ENCODE measurements around the gene TBC1D22A. TPM values are rescaled to one million over a fixed set of nuclear protein-coding genes. Genes with fewer than 3 reads are reported as not detected.

The TBC1D22A gene
- total RNA-seq, 1 donor from 2014 or later: 10.6 TPM

DNA sequence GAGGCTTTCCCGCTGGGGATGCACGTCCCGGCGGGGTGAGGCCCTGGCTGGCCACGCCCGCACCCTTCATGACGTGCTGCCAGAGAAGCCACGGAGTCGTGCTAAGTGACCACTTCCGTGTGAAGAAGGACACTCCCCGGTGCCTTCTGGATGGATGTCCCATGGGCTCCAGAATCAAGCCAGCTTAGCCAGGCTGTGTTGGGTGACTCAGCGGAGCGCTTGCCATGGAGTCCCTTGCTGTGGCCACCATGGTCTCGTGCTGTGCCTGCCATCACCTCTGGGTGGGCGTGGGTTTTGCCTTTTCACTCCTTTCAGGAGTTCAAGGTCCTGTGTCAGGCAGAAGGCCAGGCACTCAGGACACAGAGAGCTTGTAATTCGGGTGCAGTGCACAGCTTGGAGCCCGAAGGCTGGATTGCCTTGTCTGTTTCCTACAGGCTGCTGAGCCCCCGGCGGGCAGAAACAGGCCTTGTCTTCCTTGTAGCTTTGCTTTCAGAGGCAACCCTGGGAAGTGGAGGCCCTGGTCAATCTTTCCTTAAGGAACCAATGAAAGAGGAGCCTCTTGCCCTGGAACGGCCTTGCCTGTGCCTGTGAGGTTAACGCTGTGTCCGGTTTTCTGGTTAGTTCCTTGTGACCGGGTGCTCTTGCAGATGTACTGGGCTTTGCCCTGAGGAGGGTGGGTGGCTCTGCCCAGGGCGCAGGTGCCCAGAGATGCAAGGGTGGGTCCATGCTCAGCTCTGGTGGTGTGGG, 268.6 kb downstream of the TBC1D22A start:
- Histone ChIP-seq H2AFZ (replicated peaks) (no peak overlapping the region), H3K27ac (no peak overlapping the region), H3K9ac (no peak overlapping the region), H3K4me2 (no peak overlapping the region), H3K4me1 (peaks cover 20% of the 10 kb centered on the region), H3K36me3 (no peaks in the 10 kb centered on the region), H4K20me1 (ENCODE audit: low read depth) (peaks cover 22% of the 10 kb centered on the region), H3K27me3 (no peaks in the 10 kb centered on the region), H3K4me3 (no peak overlapping the region), H3K9me3 (ENCODE audit: low read depth) (no peaks in the 10 kb centered on the region), H3F3A (ENCODE audit: low read depth) (no peaks in the 10 kb centered on the region), H3K79me2 (ENCODE audit: low read depth) (no peaks in the 10 kb centered on the region)
- Mint-ChIP-seq H3K27ac (no peak overlapping the region), H3K4me3 (no peak overlapping the region), H3K27me3 (ENCODE audit: insufficient read depth, low read depth) (peaks cover 2% of the 10 kb centered on the region), H3K36me3 (no peaks in the 10 kb centered on the region), H3K4me1 (peaks cover 24% of the 10 kb centered on the region), H3K9me3 (no peaks in the 10 kb centered on the region)
- TF ChIP-seq CTCF (IDR thresholded peaks at IDR 0.05) (no peak), EZH2 (IDR thresholded peaks at IDR 0.05) (no peak), EZH2phosphoT487 (IDR thresholded peaks at IDR 0.05) (no peak)
- no peak for DNase-seq (ENCODE audit: low spot score)

DNA sequence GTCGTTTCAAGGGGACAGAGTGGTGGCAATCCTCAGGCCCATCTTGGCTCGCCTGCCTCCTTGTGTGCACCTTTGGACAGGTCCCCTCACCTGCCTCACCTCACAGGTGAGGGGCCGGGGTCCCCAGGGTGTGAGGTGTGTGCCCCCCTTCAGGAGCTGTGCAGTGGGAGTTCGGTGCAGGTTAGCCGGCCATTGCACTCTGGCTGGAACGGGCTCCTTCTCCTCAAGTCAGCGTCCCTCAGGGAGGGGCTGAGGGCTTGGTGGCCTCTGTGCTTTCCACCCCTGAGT, 269.1 kb downstream of the TBC1D22A start:
- Histone ChIP-seq H3K9me3 (ENCODE audit: low read depth) (no peaks in the 10 kb centered on the region), H3K27me3 (no peaks in the 10 kb centered on the region), H3F3A (ENCODE audit: low read depth) (no peaks in the 10 kb centered on the region), H3K4me3 (no peak overlapping the region), H4K20me1 (ENCODE audit: low read depth) (peaks cover 22% of the 10 kb centered on the region), H3K4me1 (peaks cover 22% of the 10 kb centered on the region), H3K79me2 (ENCODE audit: low read depth) (no peaks in the 10 kb centered on the region), H3K4me2 (no peak overlapping the region), H3K9ac (no peak overlapping the region), H2AFZ (replicated peaks) (no peak overlapping the region), H3K27ac (no peak overlapping the region), H3K36me3 (no peaks in the 10 kb centered on the region)
- Mint-ChIP-seq H3K27me3 (ENCODE audit: insufficient read depth, low read depth) (peaks cover 2% of the 10 kb centered on the region), H3K27ac (no peak overlapping the region), H3K36me3 (no peaks in the 10 kb centered on the region), H3K4me1 (peaks cover 26% of the 10 kb centered on the region), H3K4me3 (no peak overlapping the region), H3K9me3 (no peaks in the 10 kb centered on the region)
- no peak for DNase-seq (ENCODE audit: low spot score)
- no peak for TF ChIP-seq CTCF (IDR thresholded peaks at IDR 0.05)
- TF ChIP-seq EZH2 (IDR thresholded peaks at IDR 0.05): no peak
- no peak for TF ChIP-seq EZH2phosphoT487 (IDR thresholded peaks at IDR 0.05)

GRCh38 chr22:47032091-47032943, 269.9 kb downstream of the TBC1D22A start:
- no peak for DNase-seq (ENCODE audit: low spot score)
- H3K4me1 ChIP-seq: peaks cover 22% of the 10 kb centered on the region
- no peaks in the 10 kb centered on the region for H3K79me2 ChIP-seq (ENCODE audit: low read depth)
- no peak overlapping the region for H3K4me2 ChIP-seq
- no peak overlapping the region for H2AFZ ChIP-seq (replicated peaks)
- Mint-ChIP-seq H3K27me3 (ENCODE audit: insufficient read depth, low read depth) (peaks cover 2% of the 10 kb centered on the region), H3K4me1 (peaks cover 26% of the 10 kb centered on the region), H3K27ac (no peak overlapping the region), H3K9me3 (no peaks in the 10 kb centered on the region), H3K4me3 (no peak overlapping the region), H3K36me3 (no peaks in the 10 kb centered on the region)
- TF ChIP-seq CTCF (IDR thresholded peaks at IDR 0.05) (no peak), EZH2 (IDR thresholded peaks at IDR 0.05) (no peak), EZH2phosphoT487 (IDR thresholded peaks at IDR 0.05) (no peak)
- H3K36me3 ChIP-seq: no peaks in the 10 kb centered on the region
- H3K27ac ChIP-seq: no peak overlapping the region
- H3K9me3 ChIP-seq (ENCODE audit: low read depth): no peaks in the 10 kb centered on the region
- H3K9ac ChIP-seq: no peak overlapping the region
- no peaks in the 10 kb centered on the region for H3F3A ChIP-seq (ENCODE audit: low read depth)
- peaks cover 22% of the 10 kb centered on the region for H4K20me1 ChIP-seq (ENCODE audit: low read depth)
- no peak overlapping the region for H3K4me3 ChIP-seq
- no peaks in the 10 kb centered on the region for H3K27me3 ChIP-seq

All from neural progenitor cell (in vitro differentiated cells).